GOT3 (cell line): ENCODE measurements around the gene KDM8.

Source experiments
- DNase-seq: peaks from one replicate; lab custom pipeline; 2025; ENCODE audit warnings: mixed read lengths; lab: John Stamatoyannopoulos, UW

Gene KDM8

GRCh38 chr16:27203507-27204311 lies at the start of gene KDM8:
TSS of gene KDM8 (plus strand) at chr16:27203526. CDS start at chr16:27210124, 6,598 bp downstream.
- DNase-seq, result peak; percentile 99

DNA sequence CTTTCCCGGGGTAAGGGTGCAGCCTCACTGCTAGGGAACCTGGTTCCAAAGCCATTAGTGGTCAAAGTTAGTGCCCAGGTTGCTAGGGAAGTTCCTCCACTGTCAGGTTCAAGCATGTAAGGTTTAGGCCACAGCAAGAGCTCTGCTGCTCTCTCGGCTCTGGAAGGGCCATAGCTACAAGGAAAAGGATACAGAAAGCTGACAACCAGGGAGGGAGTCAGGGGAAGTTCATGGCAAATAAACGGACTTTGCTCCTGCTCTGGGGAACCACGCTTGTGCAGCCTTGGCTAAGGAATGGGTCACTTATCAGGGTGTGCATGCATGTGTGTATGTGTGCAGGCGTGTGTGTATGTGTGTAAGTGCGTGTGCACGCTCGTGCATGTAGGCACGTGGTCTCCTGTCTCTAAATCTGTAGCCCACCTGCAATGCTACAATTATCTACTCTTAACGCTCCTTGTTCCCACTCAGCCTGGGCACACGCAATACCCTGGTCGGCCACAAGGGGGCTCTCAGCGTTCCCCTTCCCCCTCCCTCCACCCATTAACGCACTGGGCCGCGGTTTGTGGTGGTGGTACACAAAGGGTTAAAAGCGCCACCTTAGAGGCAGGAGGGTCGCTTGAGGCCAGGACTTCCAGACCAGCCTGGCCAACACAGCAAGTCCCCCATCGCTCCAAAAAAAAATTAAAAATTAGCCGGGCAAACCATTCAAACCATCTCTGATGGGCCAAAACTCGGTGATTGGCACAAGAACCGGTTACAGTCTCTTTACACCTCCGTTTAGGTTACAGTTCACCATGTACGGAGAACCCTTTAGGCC lies 48.4 kb upstream of the KDM8 start:
- no peak for DNase-seq

DNA sequence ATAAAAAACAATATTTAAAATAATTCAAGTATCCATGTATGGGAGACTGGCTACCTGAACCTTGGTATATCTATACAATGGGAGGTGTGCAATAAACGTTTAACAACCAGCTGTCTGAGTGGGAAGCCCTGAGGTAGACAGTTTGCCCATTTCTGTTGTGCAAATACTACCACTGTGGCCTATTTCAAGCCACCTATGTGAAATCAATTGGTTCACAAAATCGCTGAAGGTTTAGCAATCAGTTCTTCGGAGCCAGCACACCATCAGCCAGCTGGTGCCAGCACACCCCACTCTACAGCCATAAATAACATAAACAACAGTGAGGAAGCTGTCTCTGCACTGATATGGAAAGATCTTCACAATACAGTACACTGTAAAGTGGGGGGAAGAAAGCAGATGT lies 46.7 kb upstream of the KDM8 start:
- no peak for DNase-seq

DNA sequence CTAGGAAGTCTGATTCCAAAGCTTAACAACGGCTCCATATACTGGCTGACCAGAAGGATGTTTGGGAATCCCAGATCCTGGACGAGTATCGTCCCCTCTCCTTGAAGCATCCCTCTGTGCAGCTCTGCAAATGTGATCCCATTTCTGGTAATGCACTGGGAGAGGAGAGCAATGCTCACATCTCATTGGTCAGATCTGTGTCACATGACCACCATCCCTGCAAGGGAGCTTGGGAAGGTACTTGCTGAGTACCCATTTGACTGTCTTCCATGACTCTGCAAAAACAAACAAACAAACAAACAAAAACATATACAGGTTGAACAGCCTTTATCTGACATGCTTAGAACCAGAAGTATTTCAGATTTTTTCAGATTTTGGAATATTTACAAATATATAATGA lies 41.9 kb upstream of the KDM8 start:
- DNase-seq, result no peak

- DNase-seq, result no peak
Observed at GRCh38 chr16:27164352-27164751, 39.0 kb upstream of the KDM8 start.

- no peak for DNase-seq
Observed at GRCh38 chr16:27165576-27165975, 37.8 kb upstream of the KDM8 start.

GRCh38 chr16:27168790-27169189 lies 34.5 kb upstream of the KDM8 start:
- DNase-seq, result no peak

GRCh38 chr16:27169511-27170071 lies 33.7 kb upstream of the KDM8 start:
- DNase-seq, result peak; percentile 45

DNA sequence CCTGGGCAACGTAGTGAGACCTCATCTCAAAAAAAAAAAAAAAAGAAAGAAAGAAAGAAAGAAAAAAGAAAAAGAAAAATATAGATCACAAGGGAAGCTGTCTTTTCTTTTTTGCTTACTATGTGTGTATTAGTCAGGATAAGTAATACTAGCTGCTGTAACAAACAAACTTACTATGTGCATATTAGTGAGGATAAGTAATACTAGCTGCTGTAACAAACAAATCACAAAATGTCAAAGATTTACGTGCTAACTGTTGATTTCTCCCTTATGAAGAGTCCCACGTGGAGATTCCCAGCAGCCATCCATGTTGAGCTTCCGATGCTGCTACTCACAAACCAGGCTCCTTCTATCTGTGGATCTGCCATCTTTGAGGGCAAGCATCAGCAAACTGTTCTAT lies 31.7 kb upstream of the KDM8 start:
- no peak for DNase-seq

DNA sequence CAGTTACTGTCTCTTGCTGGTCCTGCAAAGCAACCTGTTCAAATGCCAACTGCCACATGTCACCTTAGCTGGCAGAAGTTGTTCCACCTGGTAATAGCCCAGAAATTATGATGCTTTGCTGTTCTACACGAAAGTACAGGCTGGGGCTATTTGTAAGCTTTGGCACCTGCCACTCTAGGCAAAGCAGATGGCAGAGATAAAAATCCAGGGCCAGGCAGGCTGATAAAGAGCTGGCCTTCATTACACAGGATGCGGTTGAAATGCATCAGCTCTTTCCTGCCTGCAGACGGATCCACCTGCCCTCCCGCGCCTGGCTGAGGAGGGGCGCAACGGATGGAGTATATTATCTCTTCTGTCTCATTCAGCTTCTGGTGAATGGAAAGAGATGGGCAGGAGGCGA lies 29.3 kb upstream of the KDM8 start:
- DNase-seq, result no peak

DNA sequence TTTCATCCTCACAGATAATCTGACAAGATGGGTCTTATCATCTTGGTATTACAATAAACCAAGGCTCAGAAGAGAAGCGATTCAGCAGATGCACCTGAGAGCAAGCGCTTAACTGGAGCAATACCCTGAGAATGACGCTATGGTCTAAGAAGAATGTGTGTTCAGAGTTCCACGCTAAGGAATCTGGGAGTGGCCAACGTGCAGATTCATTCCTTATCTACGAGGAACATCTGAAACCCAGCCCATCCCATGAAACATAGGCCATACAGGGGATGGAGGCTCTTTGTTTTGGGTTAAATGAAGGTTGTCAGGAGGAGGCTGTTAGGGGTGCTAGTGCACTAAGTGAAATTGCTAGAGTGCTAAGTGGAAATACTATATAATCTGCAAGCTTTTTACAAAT lies 28.5 kb upstream of the KDM8 start:
- no peak for DNase-seq

DNA sequence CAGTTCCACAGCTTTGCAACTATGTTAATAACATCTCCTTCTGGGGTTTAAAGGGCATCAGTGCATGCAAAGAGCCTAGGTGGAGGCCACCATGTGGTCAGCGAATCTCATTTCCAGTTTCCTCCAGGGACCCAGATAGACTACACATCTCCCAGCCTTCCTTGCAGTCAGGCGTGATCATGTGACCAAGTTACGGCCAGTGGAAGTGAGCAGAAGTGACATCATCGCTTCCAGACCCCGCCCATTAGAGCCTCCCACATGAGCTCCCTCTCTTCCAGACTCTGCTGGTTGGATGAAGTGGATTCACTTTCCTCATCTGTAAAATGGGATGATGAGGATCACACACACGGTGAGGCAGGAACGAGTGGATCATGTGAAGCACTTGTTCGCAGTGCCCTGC lies 27.4 kb upstream of the KDM8 start:
- no peak for DNase-seq

- DNase-seq, result no peak
Observed at GRCh38 chr16:27177031-27177774, 26.1 kb upstream of the KDM8 start.

GRCh38 chr16:27179500-27180072 lies 23.7 kb upstream of the KDM8 start:
- no peak for DNase-seq

DNA sequence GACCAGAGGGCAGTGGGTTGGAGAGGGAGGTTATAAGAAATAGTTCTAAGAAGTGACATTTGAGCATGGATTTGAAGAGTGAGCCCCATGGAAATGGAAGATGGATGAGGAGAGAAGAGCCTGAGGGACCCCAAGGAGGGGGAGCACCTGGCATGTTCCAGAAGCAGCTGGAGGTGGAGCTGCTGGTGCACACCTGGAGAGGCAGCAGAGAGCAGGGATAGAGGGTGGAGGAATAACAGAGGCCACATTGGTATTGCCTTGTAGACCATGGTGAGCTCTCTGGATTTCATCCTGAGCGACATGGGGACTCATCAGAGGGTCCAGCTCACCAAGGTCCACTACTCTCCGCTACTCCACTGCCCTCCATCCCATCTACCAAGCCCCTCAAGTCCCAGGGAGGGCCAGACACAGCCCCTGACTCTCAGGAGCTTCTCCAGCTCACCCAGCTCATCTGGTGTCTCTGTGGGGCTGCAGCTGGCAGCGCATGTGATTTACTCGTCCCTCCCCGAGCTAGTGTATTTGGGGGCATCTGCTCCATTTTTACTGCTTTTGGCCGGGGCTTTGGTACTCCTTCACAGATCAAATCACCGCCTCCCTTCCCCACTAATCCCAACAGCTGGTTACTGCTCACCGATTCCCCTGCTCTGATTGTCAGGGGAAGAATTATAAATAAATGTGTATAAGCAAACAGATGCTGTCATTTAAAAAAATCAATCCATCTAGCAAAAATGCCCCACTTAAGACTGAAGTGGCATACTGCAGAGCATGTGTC lies 22.1 kb upstream of the KDM8 start:
- no peak for DNase-seq

DNA sequence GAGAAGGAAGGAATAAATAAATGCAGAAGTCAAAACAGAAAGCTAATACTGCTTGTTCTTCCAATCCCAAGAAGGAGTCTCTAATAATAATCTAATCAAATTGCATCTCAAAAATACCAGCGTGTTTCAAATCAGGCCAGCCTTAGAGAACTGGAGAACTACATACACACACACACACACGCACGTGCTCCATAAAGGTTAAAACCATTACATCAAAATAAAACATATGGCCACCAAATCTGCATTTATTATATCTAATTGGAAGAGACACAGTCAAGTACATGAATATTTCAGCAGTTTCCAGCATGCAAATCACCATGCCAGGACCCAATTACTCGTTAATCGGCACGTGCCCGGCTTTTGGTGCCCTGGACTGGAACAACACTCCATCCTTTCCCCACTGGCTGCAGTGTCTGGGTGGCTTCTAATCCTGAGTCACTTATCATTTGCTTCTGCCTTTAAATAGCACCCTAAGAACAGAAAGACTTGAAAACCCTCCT lies 20.4 kb upstream of the KDM8 start:
- no peak for DNase-seq

DNA sequence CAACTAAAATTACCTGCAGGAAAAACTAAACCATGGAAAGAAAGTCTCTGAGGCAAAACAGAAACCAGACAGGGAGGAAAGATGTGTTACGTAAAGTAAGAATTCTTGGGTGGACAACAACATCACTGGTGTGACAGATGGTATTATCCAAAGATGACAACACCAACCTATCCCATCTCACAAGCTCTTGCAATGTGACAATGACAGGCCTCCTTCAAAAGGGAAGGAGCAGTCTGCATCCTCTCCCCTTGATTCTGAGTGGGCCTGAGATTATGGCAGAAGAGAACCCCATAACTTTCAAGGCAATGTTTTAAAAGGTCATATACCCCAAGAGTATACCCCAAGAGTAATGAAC lies 17.6 kb upstream of the KDM8 start:
- no peak for DNase-seq

- no peak for DNase-seq
Observed at GRCh38 chr16:27188633-27189032, 14.7 kb upstream of the KDM8 start.

DNA sequence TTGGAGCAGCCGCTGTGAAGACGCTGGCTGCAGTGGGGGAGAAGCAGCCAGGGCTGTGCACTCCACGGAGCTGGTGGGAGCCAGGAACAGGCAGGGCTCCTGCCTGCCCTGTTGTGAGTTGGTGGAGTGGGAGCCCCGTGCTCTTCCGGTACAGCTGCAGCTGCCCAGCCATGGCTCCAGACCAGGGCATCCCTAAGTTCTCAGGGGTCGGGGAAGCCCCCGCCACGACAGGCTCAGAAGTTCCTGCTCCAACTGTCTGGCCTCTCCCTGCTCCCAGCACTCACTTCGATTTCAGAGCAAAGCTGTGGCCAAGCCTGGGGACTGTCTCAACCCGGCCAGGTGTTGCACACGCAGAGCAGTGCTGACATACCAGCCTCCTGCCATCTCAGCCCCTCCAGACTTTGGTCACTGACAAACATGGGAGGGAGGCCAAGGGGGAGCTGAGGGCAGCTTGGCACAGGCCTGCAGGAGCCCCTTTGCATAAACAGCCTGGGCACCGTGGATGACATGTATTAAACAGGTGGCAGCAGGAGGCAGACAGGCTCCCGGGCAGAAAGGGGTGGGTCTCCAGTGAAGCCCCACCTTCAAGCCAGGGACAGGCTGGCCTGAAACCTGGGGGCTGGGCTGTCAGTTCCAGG lies 13.9 kb upstream of the KDM8 start:
- no peak for DNase-seq

- DNase-seq, result no peak
Observed at GRCh38 chr16:27190316-27190871, 12.9 kb upstream of the KDM8 start.
